Transverse colon (tissue), 4 donors: ENCODE results near the gene HBG2.

Experiments
- CTCF ChIP-seq, 5 experiments: fragments of 200-600 bp in 3 of 5; fragments of 450-650 bp in 2 of 5; sonication (generic) in 3 of 5; IDR thresholded peaks; 1 replicate in 2 of 5; 2 replicates in 3 of 5; pipeline ENCODE4 v1.5.1; 2016 to 2017; ENCODE audit warnings: antibody characterized with exemption in 5 of 5, inconsistent platforms in 3 of 5, mild to moderate bottlenecking in 2 of 5, moderate library complexity in 1 of 5
- EP300 ChIP-seq: sonication (generic); formaldehyde crosslinking; IDR thresholded peaks from one replicate; pipeline ENCODE4 v1.6.1; 2017; ENCODE audit warnings: antibody characterized with exemption, low read depth
- POLR2A ChIP-seq: fragments of 450-650 bp; IDR thresholded peaks from one replicate; pipeline ENCODE4 v1.6.1; 2016; ENCODE audit warnings: antibody characterized with exemption, mild to moderate bottlenecking, moderate library complexity
- POLR2AphosphoS5 ChIP-seq, 3 donors: sonication (generic); formaldehyde crosslinking; IDR thresholded peaks; one replicate each; pipeline ENCODE4 v1.6.1; 2016; ENCODE audit warnings: antibody characterized with exemption in 3 of 3

GRCh38 chr11:5269715-5270147 lies 15.2 kb upstream of the HBG2 start, which contains the start of gene HBE1:
- TF ChIP-seq CTCF (IDR thresholded peaks at IDR 0.05) (no peak), POLR2AphosphoS5 (IDR thresholded peaks at IDR 0.05) (no peak), POLR2A (no peak), EP300 (no peak)
